VCaP (cell line): ENCODE data around the gene PTPRD.
A peak's percentile ranks its signal among the peaks of the same experiment; 100 is the strongest.
"Not testable (repeated sequence)": the region's sequence is repeated elsewhere in the genome, so short reads cannot be mapped to it uniquely, and the experiment has no call there.

Experiments
- H3K27ac ChIP-seq: fragments of 450-650 bp; 2 replicates; pipeline ENCODE4 v1.5.1; 2017
- TF ChIP-seq, protein P1 (sequence below): fragments of 450-650 bp; conservative IDR thresholded peaks from 2 replicates; pipeline ENCODE4 v1.5.1; 2017; ENCODE audit warnings: mild to moderate bottlenecking, moderate library complexity

The PTPRD gene

DNA sequence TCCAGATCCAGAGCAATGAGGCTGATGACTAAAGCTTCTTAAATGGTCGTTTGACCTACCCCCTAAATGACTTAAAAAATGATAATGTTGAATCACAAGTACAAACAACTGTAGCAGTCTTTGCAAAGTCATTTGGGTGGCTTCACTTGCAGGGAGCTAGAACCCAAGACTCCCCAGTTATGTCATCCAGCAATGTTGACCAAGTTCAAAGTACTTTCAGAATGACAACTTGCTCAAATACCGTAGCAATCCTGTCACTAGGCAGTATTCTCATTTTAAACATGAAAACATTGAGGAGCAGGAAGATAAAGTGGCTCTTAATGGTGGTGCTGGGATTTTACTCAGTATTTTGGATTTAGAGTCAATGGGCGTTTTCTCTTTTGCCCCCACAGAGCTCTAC is 1596.2 kb downstream of the PTPRD start:
- TF ChIP-seq, protein P1, sequence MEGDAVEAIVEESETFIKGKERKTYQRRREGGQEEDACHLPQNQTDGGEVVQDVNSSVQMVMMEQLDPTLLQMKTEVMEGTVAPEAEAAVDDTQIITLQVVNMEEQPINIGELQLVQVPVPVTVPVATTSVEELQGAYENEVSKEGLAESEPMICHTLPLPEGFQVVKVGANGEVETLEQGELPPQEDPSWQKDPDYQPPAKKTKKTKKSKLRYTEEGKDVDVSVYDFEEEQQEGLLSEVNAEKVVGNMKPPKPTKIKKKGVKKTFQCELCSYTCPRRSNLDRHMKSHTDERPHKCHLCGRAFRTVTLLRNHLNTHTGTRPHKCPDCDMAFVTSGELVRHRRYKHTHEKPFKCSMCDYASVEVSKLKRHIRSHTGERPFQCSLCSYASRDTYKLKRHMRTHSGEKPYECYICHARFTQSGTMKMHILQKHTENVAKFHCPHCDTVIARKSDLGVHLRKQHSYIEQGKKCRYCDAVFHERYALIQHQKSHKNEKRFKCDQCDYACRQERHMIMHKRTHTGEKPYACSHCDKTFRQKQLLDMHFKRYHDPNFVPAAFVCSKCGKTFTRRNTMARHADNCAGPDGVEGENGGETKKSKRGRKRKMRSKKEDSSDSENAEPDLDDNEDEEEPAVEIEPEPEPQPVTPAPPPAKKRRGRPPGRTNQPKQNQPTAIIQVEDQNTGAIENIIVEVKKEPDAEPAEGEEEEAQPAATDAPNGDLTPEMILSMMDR: no peak
- no peak overlapping the region for H3K27ac ChIP-seq

DNA sequence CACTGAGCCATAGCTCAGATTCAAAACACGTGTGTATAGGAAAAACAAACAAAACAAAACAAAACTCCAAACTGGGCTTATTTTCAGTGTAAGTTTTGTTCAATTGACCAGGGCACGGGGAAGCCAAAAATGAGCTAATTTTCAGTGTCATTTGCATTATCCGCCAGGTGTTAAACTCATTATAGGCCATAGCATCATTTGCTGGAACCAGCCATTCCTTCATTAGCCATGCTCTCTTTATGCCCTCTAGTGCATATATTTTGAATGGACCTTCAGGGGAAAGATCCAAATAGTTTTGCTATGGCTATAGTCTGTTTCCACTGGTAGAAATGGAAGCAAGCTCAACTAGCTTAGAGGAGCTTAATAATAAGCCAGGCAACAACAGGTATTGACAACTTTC is 1608.0 kb downstream of the PTPRD start:
- no peak overlapping the region for H3K27ac ChIP-seq
- TF ChIP-seq, protein P1: 0 out of 2 replicates have a peak, but pooled peaks have one; percentile 31

GRCh38 chr9:9002826-9003583 is 1609.8 kb downstream of the PTPRD start:
- no peak overlapping the region for H3K27ac ChIP-seq
- TF ChIP-seq, protein P1: no peak

- TF ChIP-seq, protein P1: no peak
- no peak overlapping the region for H3K27ac ChIP-seq
Measured at GRCh38 chr9:8980496-8981013, 1632.2 kb downstream of the PTPRD start.

DNA sequence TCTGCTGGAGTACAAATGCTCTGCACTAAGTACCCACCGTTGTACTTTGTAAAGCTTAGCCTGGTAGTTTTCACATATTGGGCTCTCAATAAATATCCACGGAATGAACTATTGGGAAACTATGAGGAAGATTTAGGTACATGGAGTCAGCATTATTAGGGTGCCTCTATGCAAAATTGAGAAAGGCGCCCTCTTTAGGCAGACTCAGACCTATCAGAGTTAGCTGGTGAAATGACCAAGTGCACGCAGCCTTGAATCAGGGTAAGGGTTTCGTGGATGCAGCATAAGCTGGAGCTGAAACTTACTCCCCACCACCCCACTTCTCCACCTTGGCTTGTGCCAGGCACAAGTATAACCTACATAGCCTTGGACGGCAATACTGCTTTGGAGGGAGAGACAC is 1634.5 kb downstream of the PTPRD start:
- TF ChIP-seq, protein P1: no peak
- H3K27ac ChIP-seq: no peak overlapping the region

GRCh38 chr9:8968350-8968749 is 1644.5 kb downstream of the PTPRD start:
- not testable (repeated sequence) for H3K27ac ChIP-seq

- no peak overlapping the region for H3K27ac ChIP-seq
- TF ChIP-seq, protein P1: no peak
Measured at GRCh38 chr9:8963885-8964284, 1648.9 kb downstream of the PTPRD start.

- TF ChIP-seq, protein P1: no peak
- H3K27ac ChIP-seq: no peak overlapping the region
Measured at GRCh38 chr9:8962084-8962483, 1650.7 kb downstream of the PTPRD start.
